22Rv1 (cell line): ENCODE measurements around the gene WDFY4.

Experiments used
- ZFX ChIP-seq: fragments of 450-650 bp; IDR thresholded peaks from 2 replicates; pipeline ENCODE4 v1.6.1; 2017; ENCODE audit warnings: antibody characterized with exemption, borderline replicate concordance
- TF ChIP-seq, protein P1 (sequence below): fragments of 450-650 bp; IDR thresholded peaks from 2 replicates; pipeline ENCODE4 v1.5.1; 2017; ENCODE audit warnings: mild to moderate bottlenecking

DNA sequence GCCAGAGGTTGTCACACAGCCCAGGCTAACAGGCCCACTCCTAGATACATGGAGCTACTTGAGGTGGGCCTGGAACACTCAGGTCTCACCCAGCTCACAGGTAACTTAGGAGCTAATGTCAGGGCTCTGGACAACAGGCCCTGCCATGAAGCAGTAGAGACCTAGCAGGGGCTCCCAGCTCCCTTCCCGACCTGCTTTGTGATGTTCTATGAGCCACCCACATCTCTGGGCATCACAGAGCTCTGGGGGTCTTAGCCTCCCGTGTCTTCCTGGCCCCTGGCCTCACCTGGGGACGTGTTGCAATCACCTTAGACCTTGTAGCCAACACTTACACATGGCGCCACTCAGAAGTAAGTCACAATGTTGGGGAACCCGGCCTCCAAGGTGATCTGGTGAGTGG is 12.4 kb downstream of the WDFY4 start:
- TF ChIP-seq, protein P1, sequence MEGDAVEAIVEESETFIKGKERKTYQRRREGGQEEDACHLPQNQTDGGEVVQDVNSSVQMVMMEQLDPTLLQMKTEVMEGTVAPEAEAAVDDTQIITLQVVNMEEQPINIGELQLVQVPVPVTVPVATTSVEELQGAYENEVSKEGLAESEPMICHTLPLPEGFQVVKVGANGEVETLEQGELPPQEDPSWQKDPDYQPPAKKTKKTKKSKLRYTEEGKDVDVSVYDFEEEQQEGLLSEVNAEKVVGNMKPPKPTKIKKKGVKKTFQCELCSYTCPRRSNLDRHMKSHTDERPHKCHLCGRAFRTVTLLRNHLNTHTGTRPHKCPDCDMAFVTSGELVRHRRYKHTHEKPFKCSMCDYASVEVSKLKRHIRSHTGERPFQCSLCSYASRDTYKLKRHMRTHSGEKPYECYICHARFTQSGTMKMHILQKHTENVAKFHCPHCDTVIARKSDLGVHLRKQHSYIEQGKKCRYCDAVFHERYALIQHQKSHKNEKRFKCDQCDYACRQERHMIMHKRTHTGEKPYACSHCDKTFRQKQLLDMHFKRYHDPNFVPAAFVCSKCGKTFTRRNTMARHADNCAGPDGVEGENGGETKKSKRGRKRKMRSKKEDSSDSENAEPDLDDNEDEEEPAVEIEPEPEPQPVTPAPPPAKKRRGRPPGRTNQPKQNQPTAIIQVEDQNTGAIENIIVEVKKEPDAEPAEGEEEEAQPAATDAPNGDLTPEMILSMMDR = no peak
- no peak for TF ChIP-seq ZFX
